ENCODE data around the gene ELF5. TPM values are rescaled to one million over a fixed set of nuclear protein-coding genes. Genes with fewer than 3 reads are reported as not detected.

The ELF5 gene
- total RNA-seq, 1 experiment from 2014 or later = not detected

DNA sequence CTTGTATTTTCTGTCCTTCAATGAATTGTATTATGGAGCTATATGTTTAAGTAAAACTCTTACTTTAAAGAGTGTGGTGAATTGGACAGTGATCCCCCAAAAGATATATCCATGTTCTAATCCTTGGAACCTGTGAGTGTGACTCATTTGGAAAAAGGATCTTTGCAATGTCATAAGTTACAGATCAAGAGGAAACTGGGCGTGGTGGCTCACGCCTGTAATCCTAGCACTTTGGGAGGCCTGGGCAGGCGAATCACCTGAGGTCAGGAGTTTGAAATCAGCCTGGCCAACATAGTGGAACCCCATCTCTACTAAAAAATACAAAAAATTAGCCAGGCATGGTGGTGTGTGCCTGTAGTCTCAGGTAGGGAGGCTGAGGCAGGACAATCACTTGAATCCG is 36.7 kb downstream of the ELF5 start:
- H3K27ac Mint-ChIP-seq (ENCODE audit: low read depth, unreplicated experiment) = no peak overlapping the region
- peaks cover 18% of the 10 kb centered on the region for H3K4me1 Mint-ChIP-seq (ENCODE audit: insufficient read depth, unreplicated experiment)
- no peaks in the 10 kb centered on the region for H3K9me3 Mint-ChIP-seq (ENCODE audit: unreplicated experiment)
- no peak for DNase-seq (ENCODE audit: unreplicated experiment)
- intact Hi-C loops (cut with micrococcal nuclease) = no loop called here
- no peak for TF ChIP-seq CTCF (IDR thresholded peaks at IDR 0.05; ENCODE audit: unreplicated experiment)
- no peaks in the 10 kb centered on the region for H3K27me3 Mint-ChIP-seq (ENCODE audit: insufficient read depth, unreplicated experiment)
- ChIA-PET POLR2A (interaction anchor here (0.6 to 1.1 kb wide), 2 partner anchors 106 to 108 kb away, joined by 3 read pairs; no protein-coding TSS in a partner anchor), CTCF (interaction anchor here (0.7 to 0.9 kb wide), 2 partner anchors 22 to 110 kb away, joined by 3 to 4 read pairs; no protein-coding TSS in a partner anchor)
- peaks cover 22% of the 10 kb centered on the region for H3K36me3 Mint-ChIP-seq (ENCODE audit: insufficient read depth, unreplicated experiment)
- H3K4me3 Mint-ChIP-seq (ENCODE audit: unreplicated experiment) = no peak overlapping the region
- BruUV-seq (replicated peaks) = no TSS peak

GRCh38 chr11:34475656-34476055 is 37.9 kb downstream of the ELF5 start:
- intact Hi-C loops (cut with micrococcal nuclease) = no loop called here
- no peak overlapping the region for H3K4me3 Mint-ChIP-seq (ENCODE audit: unreplicated experiment)
- BruUV-seq (replicated peaks) = no TSS peak
- no peak for TF ChIP-seq CTCF (IDR thresholded peaks at IDR 0.05; ENCODE audit: unreplicated experiment)
- H3K36me3 Mint-ChIP-seq (ENCODE audit: insufficient read depth, unreplicated experiment) = peaks cover 30% of the 10 kb centered on the region
- no peak for DNase-seq (ENCODE audit: unreplicated experiment)
- no peaks in the 10 kb centered on the region for H3K9me3 Mint-ChIP-seq (ENCODE audit: unreplicated experiment)
- no peaks in the 10 kb centered on the region for H3K27me3 Mint-ChIP-seq (ENCODE audit: insufficient read depth, unreplicated experiment)
- H3K4me1 Mint-ChIP-seq (ENCODE audit: insufficient read depth, unreplicated experiment) = peaks cover 9% of the 10 kb centered on the region
- no peak overlapping the region for H3K27ac Mint-ChIP-seq (ENCODE audit: low read depth, unreplicated experiment)
- CTCF ChIA-PET = no interaction called here
- POLR2A ChIA-PET = interaction anchor here (0.6 kb wide), 1 partner anchor 499 kb away, joined by 3 read pairs; no protein-coding TSS in a partner anchor

- TF ChIP-seq CTCF (IDR thresholded peaks at IDR 0.05; ENCODE audit: unreplicated experiment) = no peak
- CTCF ChIA-PET = interaction anchor here (0.6 to 1.7 kb wide), 5 partner anchors 8 to 708 kb away, joined by 4 to 10 read pairs (median 5); no protein-coding TSS in a partner anchor
- POLR2A ChIA-PET = interaction anchor here (0.7 kb wide), 1 partner anchor 1886 kb away, joined by 5 read pairs; no protein-coding TSS in a partner anchor
- H3K36me3 Mint-ChIP-seq (ENCODE audit: insufficient read depth, unreplicated experiment) = peaks cover 31% of the 10 kb centered on the region
- H3K27me3 Mint-ChIP-seq (ENCODE audit: insufficient read depth, unreplicated experiment) = no peaks in the 10 kb centered on the region
- BruUV-seq (replicated peaks) = no TSS peak
- no peak for DNase-seq (ENCODE audit: unreplicated experiment)
- H3K4me3 Mint-ChIP-seq (ENCODE audit: unreplicated experiment) = no peak overlapping the region
- no peaks in the 10 kb centered on the region for H3K9me3 Mint-ChIP-seq (ENCODE audit: unreplicated experiment)
- no peak overlapping the region for H3K27ac Mint-ChIP-seq (ENCODE audit: low read depth, unreplicated experiment)
- no peaks in the 10 kb centered on the region for H3K4me1 Mint-ChIP-seq (ENCODE audit: insufficient read depth, unreplicated experiment)
- intact Hi-C loops (cut with micrococcal nuclease) = no loop called here
Measured at GRCh38 chr11:34473603-34474169, 39.9 kb downstream of the ELF5 start.

GRCh38 chr11:34468209-34468841 is 45.3 kb downstream of the ELF5 start:
- TF ChIP-seq CTCF (IDR thresholded peaks at IDR 0.05; ENCODE audit: unreplicated experiment) = peak; percentile 83
- no TSS peak for BruUV-seq (replicated peaks)
- peaks cover 9% of the 10 kb centered on the region for H3K9me3 Mint-ChIP-seq (ENCODE audit: unreplicated experiment)
- peak; percentile 57 for DNase-seq (ENCODE audit: unreplicated experiment)
- ChIA-PET POLR2A (interaction anchor here (0.6 to 2.4 kb wide), 8 partner anchors 25 to 300 kb away, joined by 3 to 11 read pairs (median 3); partner anchors contain the start of gene CAT), CTCF (interaction anchor here (0.6 to 5.2 kb wide), 44 partner anchors 9 to 461 kb away, joined by 3 to 120 read pairs (median 4); partner anchors contain the start of genes ABTB2 and ELF5)
- H3K36me3 Mint-ChIP-seq (ENCODE audit: insufficient read depth, unreplicated experiment) = peaks cover 48% of the 10 kb centered on the region
- no peaks in the 10 kb centered on the region for H3K4me1 Mint-ChIP-seq (ENCODE audit: insufficient read depth, unreplicated experiment)
- H3K27me3 Mint-ChIP-seq (ENCODE audit: insufficient read depth, unreplicated experiment) = no peaks in the 10 kb centered on the region
- H3K27ac Mint-ChIP-seq (ENCODE audit: low read depth, unreplicated experiment) = no peak overlapping the region
- intact Hi-C loops (cut with micrococcal nuclease) = loop anchor here (1.0 to 2.0 kb wide), 2 partner anchors 102 to 110 kb away; partner anchors contain the start of gene ABTB2
- H3K4me3 Mint-ChIP-seq (ENCODE audit: unreplicated experiment) = no peak overlapping the region
